Central memory CD8-positive, alpha-beta T cell (primary cell): ENCODE results near the gene PPP1R12B.
"Not testable (repeated sequence)": the region's sequence is repeated elsewhere in the genome, so short reads cannot be mapped to it uniquely, and the experiment has no call there.

ENCODE experiments used
- ATAC-seq: fragments of 150-1000 bp; cut with Tn5 transposase; replicated peaks from 2 replicates; pipeline ENCODE4 v1.10.0; 2022; ENCODE audit warnings: mild to moderate bottlenecking, moderate FRiP score, moderate number of reproducible peaks; ENCODE audit not compliant: poor library complexity, severe bottlenecking; ENCODE audit errors: extremely low read depth
- DNase-seq, 2 donors: peaks; one replicate each; pipeline ENCODE4 v3.0.0; 2021; ENCODE audit warnings: low spot score in 2 of 2
- H3K27ac Mint-ChIP-seq: one replicate; pipeline ENCODE4 v1.8.0; 2022; ENCODE audit warnings: low read depth, mild to moderate bottlenecking, moderate library complexity, mixed read lengths
- H3K27me3 Mint-ChIP-seq: one replicate; pipeline ENCODE4 v1.8.0; 2022; ENCODE audit warnings: mixed read lengths
- H3K36me3 Mint-ChIP-seq: one replicate; pipeline ENCODE4 v1.8.0; 2022; ENCODE audit warnings: mild to moderate bottlenecking, moderate library complexity, mixed read lengths; ENCODE audit not compliant: insufficient read depth
- H3K4me1 Mint-ChIP-seq: one replicate; pipeline ENCODE4 v1.8.0; 2022; ENCODE audit warnings: mixed read lengths
- H3K4me3 Mint-ChIP-seq: one replicate; pipeline ENCODE4 v1.8.0; 2022; ENCODE audit warnings: mild to moderate bottlenecking, moderate library complexity, mixed read lengths
- H3K9me3 Mint-ChIP-seq: one replicate; pipeline ENCODE4 v1.8.0; 2022; ENCODE audit warnings: mixed read lengths

Gene PPP1R12B

DNA sequence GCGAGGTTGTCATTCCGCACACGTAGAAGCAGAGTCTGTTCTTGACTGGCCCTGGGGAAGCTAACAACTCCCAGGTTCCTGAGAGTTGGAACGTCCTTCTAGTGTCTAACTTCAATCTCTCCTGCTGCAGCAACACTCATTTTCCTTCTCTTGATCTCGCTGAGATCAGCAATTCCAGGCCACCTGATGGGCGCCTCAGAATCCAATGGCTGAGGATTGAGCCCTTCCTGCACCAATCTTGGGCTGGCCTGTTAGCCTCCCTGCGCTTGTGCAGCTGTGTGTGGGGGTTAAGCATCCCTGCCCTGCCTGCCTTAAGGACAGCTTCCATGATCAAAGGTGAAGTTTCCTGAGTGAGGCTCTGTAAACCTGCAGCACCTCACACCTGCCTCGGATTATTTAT is 273.9 kb downstream of the PPP1R12B start:
- H3K36me3 Mint-ChIP-seq = no peaks in the 10 kb centered on the region

DNA sequence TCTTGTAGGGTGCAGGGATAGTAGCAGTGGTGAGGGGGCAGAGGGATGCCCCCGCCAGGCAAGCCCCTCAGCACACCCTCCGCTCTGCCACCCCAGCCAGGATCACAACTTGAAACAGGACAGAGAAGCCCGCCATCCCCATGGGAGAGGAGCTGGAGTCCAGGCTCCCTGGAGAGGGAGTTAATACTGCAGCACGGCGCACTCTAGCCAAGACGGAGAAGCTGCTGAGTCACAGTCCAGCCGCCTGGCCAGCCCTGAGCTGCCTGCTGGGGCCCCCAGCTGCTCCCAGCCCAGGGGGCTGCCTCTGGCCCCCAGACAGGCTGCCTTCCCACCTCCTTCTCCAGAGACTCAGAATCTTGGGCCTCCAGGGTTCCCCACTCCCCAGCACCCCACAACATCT is 274.6 kb downstream of the PPP1R12B start:
- no peak overlapping the region for H3K4me3 Mint-ChIP-seq

More for the DNA sequence above, 273.9 kb downstream of the PPP1R12B start:
- Mint-ChIP-seq H3K27ac (no peak overlapping the region), H3K27me3 (peaks cover 22% of the 10 kb centered on the region), H3K4me1 (no peaks in the 10 kb centered on the region), H3K4me3 (no peak overlapping the region), H3K9me3 (no peaks in the 10 kb centered on the region)
- DNase-seq (no peak), ATAC-seq (no peak)

DNA sequence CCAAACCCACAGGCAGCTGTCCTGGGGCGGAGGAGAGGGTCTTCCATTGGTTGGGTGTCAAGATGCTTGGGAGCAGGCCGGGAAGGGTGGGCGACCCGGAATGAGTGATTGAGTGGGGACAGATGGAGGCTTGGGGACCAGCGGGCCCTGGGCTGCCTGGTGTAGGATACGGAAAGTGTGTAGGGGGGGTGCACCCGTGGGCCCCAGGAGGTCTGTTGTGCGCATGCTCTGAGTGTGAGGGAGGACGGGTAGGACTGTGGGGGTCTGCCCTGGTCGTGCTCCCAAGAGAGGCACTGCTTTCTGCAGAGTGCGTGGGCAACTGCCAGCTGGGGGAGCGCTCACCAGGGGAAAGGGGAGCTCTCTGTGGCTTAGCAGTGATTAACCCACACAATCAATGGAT is 275.0 kb downstream of the PPP1R12B start:
- H3K4me1 Mint-ChIP-seq, H3K9me3 Mint-ChIP-seq, H3K36me3 Mint-ChIP-seq, H3K4me3 Mint-ChIP-seq, ATAC-seq, DNase-seq: not testable (repeated sequence)
- peaks cover 14% of the 10 kb centered on the region for H3K27me3 Mint-ChIP-seq
- peak overlapping the region; percentile 73 for H3K27ac Mint-ChIP-seq

More for the DNA sequence above, 274.6 kb downstream of the PPP1R12B start:
- H3K4me1 Mint-ChIP-seq = no peaks in the 10 kb centered on the region
- peak overlapping the region; percentile 73 for H3K27ac Mint-ChIP-seq
- DNase-seq (no peak), ATAC-seq (no peak)
- no peaks in the 10 kb centered on the region for H3K9me3 Mint-ChIP-seq
- no peaks in the 10 kb centered on the region for H3K36me3 Mint-ChIP-seq
- H3K27me3 Mint-ChIP-seq = peaks cover 15% of the 10 kb centered on the region

DNA sequence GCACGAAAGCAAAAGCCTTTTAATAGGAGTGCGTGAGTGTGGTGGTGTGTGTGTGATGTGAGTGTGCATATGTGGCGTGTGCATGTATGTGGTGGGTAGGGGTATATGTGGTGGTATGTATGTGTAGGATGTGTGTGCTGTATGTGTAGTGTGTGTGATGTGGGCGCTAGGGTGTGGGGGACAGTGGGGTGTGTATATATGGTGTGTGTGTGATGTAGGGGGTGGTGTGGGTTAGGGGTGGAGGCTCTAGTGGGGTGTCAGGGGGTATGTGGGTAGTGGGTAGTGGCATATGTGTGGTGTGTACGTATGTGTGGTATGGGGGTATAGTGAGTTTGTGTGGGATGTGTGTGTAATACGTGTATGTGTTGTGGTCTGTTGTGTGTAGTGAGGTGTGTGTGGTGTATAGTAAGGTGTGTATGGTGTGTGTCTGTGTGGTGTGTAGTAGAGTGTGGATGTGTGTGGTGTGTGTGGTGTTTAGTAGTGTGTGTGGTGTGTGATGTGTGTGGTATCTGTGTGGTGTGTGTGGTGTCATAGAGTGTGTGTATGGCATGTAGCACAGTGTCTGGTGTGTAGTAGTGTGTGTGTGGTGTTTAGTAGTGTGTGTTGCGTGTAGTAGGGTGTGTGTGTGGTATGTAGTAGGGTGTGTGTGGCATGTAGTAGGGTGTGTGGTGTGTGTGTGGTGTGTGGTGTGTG is 275.7 kb downstream of the PPP1R12B start:
- Mint-ChIP-seq H3K4me3 (no peak overlapping the region), H3K4me1 (peaks cover 9% of the 10 kb centered on the region), H3K36me3 (peaks cover 2% of the 10 kb centered on the region), H3K27ac (no peak overlapping the region), H3K27me3 (peaks cover 7% of the 10 kb centered on the region), H3K9me3 (no peaks in the 10 kb centered on the region)
- DNase-seq (no peak), ATAC-seq (no peak)

DNA sequence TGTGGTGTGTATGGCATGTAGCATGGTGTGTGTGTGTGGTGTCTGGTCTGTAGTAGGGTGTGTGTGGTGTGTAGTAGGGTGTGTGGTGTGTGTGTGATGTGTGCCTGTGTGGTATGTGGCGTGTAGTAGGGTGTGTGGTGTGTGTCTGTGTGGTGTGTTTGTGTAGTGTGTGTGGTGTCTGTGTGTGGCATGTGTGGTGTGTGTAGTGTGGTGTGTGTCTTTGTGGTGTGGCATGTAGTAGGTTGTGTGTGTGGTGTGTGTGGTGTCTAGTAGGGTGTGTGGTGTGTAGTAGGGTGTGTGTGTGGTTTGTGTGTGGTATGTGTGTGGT is 276.2 kb downstream of the PPP1R12B start:
- no peak overlapping the region for H3K4me3 Mint-ChIP-seq
- no peaks in the 10 kb centered on the region for H3K9me3 Mint-ChIP-seq
- H3K27me3 Mint-ChIP-seq = peaks cover 3% of the 10 kb centered on the region
- H3K27ac Mint-ChIP-seq = no peak overlapping the region
- H3K36me3 Mint-ChIP-seq = peaks cover 3% of the 10 kb centered on the region
- H3K4me1 Mint-ChIP-seq = peaks cover 14% of the 10 kb centered on the region
- no peak for DNase-seq
- no peak for ATAC-seq

DNA sequence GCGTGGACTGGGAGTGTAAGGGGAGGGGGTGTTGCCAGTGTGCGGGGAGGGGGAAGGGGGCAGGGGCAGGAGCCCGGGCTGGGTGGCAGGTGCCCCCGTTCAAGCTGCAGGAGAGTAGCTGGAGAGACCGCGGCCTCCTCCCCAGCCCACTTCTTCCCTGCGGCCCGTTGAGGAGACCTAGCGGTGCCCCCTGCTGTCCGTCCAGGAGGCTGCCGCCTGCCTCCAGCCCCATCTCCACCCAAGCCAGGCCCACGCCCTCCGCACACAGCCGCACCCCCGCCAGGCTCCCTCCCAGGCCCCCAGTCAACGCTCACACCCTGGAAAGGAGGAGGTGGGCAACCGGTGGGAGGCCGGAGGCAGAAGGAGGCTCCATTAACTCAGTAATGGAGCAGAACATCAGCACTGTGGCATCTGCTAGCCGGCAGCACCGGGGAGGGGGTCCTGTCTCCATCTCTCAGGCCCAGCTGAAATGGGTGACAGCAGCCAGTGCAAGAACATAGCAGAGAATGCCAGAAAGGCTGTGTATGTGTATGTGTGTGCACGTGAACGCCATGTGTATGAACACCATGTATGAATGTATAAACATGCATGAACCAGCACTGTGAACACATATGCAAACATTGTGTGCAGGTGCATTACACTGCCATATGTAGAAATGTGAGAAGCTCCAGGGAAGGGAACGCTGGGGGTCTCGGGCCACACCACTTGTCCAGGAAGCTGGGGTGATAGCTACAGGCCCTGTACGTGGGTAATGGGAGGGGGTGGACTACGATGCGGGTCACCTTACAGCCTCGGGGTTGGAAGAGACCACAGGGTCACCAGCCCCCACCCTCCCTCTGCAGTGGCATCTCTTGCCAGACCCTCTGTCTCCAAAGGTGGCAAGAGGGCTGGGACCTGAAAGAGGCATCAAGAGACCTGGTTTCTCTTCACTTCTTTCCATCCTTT is 277.2 kb downstream of the PPP1R12B start:
- ATAC-seq = peak; percentile 9
- Mint-ChIP-seq H3K4me1 (peaks cover 22% of the 10 kb centered on the region), H3K27me3 (peaks cover 10% of the 10 kb centered on the region), H3K9me3 (no peaks in the 10 kb centered on the region), H3K36me3 (peaks cover 3% of the 10 kb centered on the region), H3K27ac (no peak overlapping the region), H3K4me3 (no peak overlapping the region)
- DNase-seq = peak; percentile 30 to 32

DNA sequence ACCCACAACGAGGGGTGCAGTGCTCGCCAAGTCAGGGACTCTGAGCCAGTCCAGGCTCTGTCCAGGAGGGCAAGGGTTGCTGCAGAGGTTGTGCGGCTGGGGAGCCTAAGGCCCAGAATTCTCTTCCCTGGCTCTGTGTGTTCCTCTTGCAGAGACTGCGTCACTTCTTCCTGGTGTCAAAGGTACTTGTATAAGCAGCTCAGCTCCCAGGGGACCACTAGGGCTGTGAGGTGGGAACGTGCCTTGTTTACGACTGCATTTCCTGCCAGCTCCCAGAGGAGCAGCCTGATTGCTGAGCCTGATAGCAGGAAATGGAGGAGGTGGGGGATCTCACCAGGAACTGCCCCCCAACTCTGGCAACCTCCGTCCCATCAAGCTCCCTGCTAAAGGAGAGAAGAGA is 278.5 kb downstream of the PPP1R12B start:
- H3K27ac Mint-ChIP-seq, H3K36me3 Mint-ChIP-seq, H3K4me3 Mint-ChIP-seq, DNase-seq, ATAC-seq, H3K9me3 Mint-ChIP-seq: not testable (repeated sequence)
- Mint-ChIP-seq H3K4me1 (peaks cover 34% of the 10 kb centered on the region), H3K27me3 (peaks cover 20% of the 10 kb centered on the region)

DNA sequence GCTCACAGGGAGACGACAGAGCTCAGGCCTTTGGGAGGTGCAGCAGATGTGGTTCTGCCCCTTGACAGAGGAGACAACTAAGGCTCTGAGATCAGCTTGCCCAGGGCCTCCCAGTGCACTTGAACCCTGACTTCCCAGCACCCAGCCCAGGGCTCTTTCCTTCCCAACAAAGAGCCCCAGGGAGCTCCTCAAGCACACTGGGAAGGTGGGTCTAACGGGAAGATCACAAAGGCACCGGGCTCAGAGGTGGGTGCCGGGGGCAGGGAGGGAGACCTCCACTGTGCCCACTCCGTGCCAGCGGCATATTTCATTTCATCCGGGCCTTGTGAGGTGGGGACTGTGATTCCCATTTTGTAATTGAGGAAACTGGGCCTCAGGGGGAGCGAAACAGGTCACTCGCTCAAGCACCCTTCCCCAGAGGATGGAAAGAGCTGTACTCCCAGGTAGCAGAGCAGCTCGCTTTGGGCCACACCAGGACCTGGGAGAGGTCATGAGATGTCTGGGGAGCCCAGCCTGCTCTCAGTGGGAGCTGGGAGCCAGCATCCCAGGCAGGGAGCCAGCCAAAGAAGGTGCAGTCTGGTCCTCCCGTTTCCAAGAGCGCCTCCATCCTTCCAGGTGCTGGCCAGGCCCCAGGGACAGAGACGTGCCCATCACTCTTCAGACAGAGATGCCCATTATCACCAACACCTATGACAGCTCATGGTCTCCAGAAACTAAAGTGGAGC is 279.5 kb downstream of the PPP1R12B start:
- Mint-ChIP-seq H3K36me3 (peaks cover 3% of the 10 kb centered on the region), H3K9me3 (no peaks in the 10 kb centered on the region), H3K27me3 (peaks cover 30% of the 10 kb centered on the region), H3K4me1 (peaks cover 36% of the 10 kb centered on the region), H3K27ac (no peak overlapping the region), H3K4me3 (no peak overlapping the region)
- DNase-seq = no peak
- no peak for ATAC-seq

DNA sequence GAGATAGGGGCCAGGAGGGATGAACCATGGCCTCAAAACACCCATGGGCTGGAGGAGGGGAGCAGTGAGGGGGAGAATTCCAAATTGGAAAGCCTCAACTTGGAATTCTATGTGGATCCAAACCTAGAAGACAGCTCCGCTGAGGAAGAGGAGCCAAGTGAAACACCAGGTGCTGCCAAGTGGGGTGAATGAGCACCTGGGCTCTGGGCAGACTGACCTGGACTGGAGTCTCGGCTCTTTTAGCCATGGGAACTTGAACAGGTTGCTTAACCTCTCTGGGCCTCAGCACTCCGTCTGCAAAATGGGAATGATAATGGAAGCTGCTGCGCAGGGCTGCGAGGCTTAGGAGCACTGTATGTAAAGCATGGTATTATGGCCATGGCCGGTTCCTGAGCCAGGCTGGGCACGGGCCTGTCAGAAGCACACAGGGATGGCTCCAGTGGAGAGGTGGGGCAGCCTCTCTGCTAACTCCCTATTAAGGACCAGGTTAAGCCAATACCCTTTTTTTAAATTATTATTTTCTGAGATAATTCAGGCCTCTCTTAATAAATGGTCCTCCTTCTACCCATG is 280.2 kb downstream of the PPP1R12B start:
- DNase-seq = no peak
- Mint-ChIP-seq H3K27me3 (peaks cover 37% of the 10 kb centered on the region), H3K9me3 (no peaks in the 10 kb centered on the region), H3K27ac (peak overlapping the region; percentile 14), H3K36me3 (peaks cover 3% of the 10 kb centered on the region), H3K4me1 (peaks cover 36% of the 10 kb centered on the region), H3K4me3 (peak overlapping the region; percentile 57)
- ATAC-seq = no peak

DNA sequence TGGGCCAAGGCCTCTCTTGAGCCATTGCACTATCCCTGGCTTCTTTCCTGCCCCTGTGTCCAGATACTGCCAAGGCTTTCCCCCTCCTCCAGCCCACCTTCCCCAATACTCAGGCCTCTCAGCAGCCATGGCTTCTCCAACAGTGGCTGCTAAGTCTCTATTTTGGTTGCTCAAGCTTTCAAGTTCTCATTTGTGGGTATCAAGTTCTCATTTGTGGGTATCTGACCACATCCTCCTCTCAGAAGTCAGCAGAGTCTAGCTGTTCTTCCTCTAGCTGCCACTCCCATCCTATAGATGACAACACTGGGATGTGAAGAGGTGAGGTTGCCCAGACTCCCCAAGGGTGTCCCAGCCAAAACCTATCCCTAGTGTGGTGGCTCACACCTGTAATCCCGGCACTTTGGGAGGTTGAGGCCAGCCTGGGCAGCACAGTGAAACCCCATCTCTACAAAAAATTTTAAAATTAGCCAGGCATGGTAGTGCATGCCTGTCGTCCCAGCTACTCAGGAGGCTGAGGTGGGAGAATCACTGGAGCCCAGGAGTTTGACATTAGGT is 280.8 kb downstream of the PPP1R12B start:
- peak overlapping the region; percentile 14 for H3K27ac Mint-ChIP-seq
- H3K27me3 Mint-ChIP-seq = peaks cover 42% of the 10 kb centered on the region
- peak; percentile 99 for ATAC-seq
- not testable (repeated sequence) for H3K36me3 Mint-ChIP-seq, H3K9me3 Mint-ChIP-seq
- H3K4me3 Mint-ChIP-seq = peak overlapping the region; percentile 57
- DNase-seq = peak in 1 of 2 donors; percentile 49
- H3K4me1 Mint-ChIP-seq = peaks cover 36% of the 10 kb centered on the region

DNA sequence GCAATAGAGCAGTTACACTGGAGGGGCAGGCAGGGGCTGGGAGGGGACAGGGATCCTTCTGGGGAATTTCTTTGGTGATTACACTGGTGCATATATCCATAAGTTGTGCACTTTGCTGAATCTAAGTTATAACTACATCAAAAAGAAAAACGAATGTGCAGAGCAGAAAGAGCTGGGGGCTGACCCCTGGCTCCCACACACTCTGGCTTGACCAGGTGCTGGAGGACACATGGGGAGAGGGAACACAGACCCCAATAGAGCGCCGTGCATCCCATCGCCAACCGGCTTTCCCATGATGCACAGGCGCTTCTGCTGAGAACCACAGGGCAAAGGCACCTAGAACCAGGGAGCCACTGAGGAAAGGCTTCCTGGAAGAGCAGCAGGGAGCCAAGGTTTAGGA is 281.6 kb downstream of the PPP1R12B start:
- not testable (repeated sequence) for H3K9me3 Mint-ChIP-seq, ATAC-seq, DNase-seq, H3K36me3 Mint-ChIP-seq, H3K4me3 Mint-ChIP-seq, H3K27ac Mint-ChIP-seq
- H3K4me1 Mint-ChIP-seq = peaks cover 36% of the 10 kb centered on the region
- H3K27me3 Mint-ChIP-seq = peaks cover 49% of the 10 kb centered on the region

DNA sequence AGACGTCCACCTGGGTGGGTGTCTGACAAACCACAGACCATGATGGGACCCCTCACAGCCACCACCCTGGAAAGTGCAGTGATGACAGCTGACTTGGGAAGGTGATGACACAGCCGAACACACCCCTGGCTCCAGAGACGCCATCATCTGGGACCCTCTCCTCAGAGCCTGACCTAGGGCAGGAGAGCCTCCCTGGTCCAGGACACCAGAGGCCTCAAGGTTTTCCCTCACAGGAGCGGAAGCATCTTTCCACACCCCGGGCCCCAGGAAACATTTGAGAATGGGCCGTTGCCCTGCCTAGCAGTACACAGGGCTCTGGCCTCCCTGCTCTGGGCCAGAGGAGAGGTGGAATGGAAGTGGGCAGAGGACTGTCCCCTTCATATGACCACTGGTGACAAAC is 282.0 kb downstream of the PPP1R12B start:
- ATAC-seq (no peak), DNase-seq (no peak)
- peaks cover 3% of the 10 kb centered on the region for H3K36me3 Mint-ChIP-seq
- no peaks in the 10 kb centered on the region for H3K9me3 Mint-ChIP-seq
- H3K27ac Mint-ChIP-seq = no peak overlapping the region
- peaks cover 36% of the 10 kb centered on the region for H3K4me1 Mint-ChIP-seq
- peaks cover 54% of the 10 kb centered on the region for H3K27me3 Mint-ChIP-seq
- H3K4me3 Mint-ChIP-seq = no peak overlapping the region
